Left forelimb (tissue), 1 donor: ENCODE results near the gene RUVBL1.

ENCODE experiments used
- DNase-seq: peaks from one replicate; pipeline ENCODE4 v3.0.0-alpha.2; 2018; ENCODE audit warnings: low spot score

RUVBL1 gene

DNA sequence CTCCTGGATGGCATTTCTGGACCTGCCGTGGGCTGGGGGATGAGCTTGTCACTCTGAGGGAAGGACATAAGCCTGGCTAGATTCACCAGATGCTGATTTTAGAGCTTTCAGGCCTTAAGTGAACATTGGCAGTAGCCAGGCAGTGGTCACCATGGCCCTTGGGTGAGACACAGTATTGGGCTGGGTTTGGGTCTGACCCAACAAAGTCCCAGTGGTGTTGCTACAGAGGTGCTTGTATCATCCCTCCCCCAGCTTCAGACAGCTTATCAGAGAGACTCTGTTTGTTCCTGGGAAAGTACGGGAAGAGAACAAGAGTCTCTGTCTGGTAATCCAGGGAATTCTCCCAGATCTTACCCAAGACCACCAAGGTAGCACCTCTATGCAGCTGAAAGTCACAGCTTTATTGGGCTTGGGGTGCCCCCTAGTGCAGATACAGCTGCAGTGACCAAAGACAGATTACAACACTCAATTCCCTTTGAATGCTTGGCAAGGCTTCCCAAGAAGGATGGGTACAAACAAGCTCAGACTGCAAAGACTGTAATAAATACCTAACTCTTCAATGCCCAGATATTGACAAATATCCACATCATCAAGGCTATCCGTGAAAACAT, 9.8 kb upstream of the RUVBL1 start:
- no peak for DNase-seq

DNA sequence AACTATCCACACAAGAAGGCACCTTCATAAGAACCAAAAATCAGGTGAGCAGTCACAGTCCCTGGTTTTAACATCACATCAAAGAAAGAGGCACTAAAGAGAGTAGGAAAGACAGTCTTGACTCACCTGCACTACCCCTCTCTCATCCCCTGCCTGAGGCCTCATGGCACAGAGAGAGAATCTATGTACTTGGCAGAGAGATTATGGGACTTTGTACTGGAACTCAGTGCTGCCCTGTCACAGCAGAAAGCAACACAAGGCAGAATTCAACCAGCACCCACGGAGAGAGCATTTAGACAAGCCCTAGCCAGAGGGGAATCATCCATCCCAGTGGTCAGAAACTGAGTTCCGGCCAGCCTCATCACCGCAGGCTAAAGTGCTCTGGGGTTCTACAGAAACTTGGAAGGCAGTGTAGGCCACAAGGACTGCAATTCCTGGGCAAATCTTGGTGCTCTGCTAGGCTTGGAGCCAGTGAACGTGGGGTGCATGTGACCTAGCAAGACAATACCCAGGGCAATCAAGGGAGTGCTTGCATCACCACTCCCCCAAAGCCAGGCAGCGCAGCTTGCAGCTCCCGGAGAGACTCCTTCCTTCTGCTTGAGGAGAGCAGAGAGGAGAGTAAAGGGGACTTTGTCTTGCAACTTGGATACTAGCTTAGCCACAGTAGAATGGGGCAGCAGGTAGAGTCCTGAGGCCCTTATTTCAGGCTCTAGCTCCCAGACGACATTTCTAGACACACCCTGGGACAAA, 8.5 kb upstream of the RUVBL1 start:
- DNase-seq, result no peak

GRCh38 chr3:128128251-128128650, 4.6 kb upstream of the RUVBL1 start:
- no peak for DNase-seq

- DNase-seq, result no peak
Observed at GRCh38 chr3:128127236-128127635, 3.6 kb upstream of the RUVBL1 start.

- DNase-seq, result no peak
Observed at GRCh38 chr3:128123156-128123537, 465 bp downstream of the RUVBL1 start.

DNA sequence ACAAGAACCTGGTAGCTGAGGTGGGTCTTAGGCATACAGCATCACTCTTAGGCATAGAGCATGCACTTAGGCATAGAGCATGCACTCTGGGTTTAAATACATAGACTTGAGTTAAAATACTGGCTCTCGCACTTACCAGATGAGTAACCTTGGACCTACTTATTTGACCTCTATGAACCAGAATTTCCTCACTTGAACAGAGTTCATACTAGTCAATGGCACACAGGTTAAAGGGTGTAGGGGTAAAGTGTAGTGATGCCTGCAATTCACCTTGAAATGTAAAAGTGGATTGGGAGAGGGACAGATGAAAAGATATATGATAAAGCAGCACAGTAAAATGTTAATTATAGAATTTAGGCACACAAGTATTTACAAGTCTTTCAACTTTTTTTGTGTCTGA, 1.6 kb downstream of the RUVBL1 start:
- no peak for DNase-seq

DNA sequence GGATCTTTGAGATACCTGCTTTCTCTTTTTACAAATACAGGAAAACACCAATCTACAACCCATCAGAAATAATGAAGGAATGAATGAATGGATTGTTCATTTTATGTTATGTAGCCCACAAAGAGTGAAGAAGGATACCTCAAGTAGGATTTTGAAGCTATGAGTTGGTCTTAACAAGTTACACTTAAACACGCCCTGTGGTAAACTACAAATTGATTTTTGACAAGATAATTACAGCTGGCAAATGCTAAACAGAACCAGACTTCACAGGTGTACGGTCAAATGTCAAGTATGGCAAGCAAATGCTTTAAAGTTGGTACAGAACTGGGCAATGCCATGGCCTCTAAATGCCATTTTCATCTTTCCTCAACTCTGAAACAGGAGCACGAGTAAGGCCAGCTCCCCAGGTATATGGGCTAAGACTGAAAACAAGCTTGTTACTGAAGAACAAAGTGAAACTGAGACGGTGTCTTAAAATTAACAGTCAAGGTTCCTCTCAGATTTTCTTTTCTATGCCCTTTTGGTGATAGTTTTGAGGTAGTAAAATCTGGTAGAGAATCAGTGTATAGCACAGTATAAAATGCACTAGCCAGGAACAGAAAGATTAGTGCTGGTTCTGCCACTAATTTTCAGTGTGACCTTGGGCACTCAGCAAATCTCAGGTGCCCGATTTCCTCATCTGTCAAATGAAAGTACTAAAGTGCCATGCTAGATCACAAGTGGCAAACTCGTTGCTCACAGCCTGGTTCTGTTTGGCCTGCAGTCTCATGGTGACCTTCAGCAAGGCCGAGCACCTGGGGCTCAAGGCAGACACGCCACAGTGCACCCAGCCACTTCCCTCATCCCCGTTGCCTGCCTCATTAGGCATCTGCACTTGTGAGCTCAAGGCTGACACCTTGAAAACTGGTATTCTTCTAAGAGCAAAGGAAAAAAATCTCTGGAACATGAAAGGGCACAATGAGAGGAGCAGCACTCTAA, 9.5 kb downstream of the RUVBL1 start:
- no peak for DNase-seq

DNA sequence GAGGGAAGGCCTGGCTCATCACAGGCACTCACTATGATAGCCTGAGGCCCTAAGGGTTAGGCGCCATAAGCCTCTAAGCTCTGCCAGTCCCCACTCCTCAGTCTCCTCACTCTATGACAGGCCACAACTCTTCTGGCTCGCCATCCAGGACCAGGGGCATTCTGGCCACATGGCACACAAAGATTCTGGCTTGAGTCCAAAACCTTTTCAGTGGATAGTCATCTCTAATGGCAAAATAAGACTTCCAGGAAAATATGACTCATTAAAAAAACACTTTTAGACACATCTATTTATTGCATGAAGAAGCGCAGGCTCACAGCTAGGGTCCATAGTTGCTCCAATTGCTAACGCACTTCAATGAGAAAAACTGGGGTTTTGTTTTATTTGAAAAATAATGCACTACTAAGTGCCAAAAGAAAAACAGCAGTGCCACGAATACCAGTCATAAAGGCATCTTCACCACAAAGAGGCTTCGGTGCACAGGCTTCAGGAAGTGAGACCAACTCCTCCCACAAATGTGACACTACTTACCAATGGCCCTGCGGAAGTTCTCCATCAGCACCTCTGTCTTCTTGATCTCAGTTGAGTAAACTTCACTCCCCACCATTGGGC, 11.1 kb downstream of the RUVBL1 start:
- no peak for DNase-seq

GRCh38 chr3:128111147-128111546, 12.5 kb downstream of the RUVBL1 start:
- DNase-seq, result no peak

- DNase-seq, result no peak
Observed at GRCh38 chr3:128107834-128108233, 15.8 kb downstream of the RUVBL1 start.

DNA sequence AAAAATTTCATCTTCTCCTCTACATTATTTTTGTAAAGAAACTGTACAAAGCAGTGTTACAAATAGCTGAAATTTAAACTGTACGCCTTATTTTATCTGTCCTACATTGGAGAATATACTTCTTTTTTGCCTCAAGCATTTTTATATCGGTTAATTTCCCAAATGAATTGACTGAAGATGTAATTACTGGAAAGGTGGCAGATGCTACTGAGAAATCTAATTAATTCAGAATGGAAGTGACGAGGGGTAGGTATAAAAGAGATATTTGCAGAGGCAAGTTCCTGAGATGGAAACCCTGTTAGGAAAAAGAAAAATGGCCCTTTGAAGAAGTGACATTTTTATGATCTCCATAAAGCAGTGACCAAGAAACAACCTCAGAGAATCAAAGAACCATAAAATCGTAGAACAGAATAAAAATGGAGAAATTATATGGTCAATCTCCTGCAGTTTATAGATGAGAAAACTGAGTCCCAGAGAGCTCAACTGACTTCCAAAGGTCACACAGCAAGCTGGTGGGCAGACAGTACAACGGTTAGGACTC, 20.4 kb downstream of the RUVBL1 start:
- no peak for DNase-seq

- DNase-seq, result no peak
Observed at GRCh38 chr3:128100638-128101037, 23.0 kb downstream of the RUVBL1 start.

DNA sequence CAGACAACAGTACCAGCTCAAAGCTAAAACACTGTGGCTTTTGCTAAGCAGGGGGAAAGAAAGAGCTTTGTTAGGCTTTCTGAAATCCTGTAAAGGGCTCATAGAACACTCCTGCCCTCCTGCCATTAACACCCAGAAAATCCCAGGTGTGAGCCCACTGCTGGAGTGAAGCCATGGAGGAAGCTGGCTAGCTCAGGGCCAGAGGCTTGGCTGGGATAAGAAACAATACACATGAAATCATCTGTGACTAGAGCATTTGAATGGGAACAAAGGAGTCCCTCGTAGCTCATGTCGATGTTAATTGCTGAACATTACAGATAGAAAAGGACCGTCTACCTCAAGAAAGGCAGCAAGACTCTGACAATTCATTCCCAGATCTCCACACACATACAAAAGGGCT, 23.5 kb downstream of the RUVBL1 start:
- DNase-seq, result no peak

GRCh38 chr3:128098234-128098633, 25.4 kb downstream of the RUVBL1 start:
- DNase-seq, result no peak

DNA sequence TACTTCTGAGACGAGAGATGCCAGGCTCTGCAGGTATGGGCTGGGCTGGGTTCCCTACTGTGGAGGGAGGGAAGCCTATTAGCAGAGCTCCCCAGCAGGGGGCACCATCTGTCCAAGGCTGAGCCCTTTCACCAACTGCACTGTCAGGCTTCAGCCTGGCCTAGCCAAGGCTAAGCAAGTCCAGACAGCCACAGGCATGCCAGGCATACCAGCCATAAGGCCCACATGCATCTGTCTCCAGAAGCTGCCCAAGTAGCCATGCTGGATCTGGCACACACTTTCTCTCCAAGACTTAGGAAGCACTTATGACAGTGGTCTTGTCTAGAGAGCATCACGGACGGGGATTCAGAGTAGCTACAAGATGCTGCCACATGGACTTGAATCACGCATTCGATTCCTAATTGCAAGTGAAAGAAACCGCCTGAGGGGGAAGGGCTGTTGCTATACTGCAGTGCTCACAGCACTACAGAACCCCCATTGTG, 28.3 kb downstream of the RUVBL1 start:
- DNase-seq, result no peak

GRCh38 chr3:128094295-128095151, 29.1 kb downstream of the RUVBL1 start:
- no peak for DNase-seq

DNA sequence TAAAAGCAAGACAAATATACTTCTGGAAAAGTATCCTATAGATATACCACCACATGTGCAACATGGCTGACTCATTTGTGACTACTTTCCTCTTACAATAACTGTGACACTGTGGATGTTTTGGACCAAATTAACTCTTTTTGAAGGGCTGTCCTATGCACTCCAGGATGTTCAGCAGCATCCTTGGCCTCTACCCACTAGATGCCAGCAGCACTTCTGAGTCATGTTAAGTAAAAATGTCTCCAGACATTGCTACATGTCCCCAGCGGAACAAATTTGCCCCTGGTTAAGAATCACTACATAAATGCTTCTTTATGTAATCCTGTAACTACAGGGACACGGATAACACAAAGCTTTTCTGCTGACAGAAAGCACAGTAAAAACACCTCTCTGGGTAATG, 32.0 kb downstream of the RUVBL1 start:
- DNase-seq, result no peak

GRCh38 chr3:128089135-128089534, 34.5 kb downstream of the RUVBL1 start:
- no peak for DNase-seq

- DNase-seq, result no peak
Observed at GRCh38 chr3:128084675-128085021, 39.0 kb downstream of the RUVBL1 start.

GRCh38 chr3:128083980-128084674, 39.5 kb downstream of the RUVBL1 start:
- no peak for DNase-seq
